Measurements from ENCODE around the gene KLHDC7A. TPM values are rescaled to one million over a fixed set of nuclear protein-coding genes. Genes with fewer than 3 reads are reported as not detected.

The KLHDC7A gene
- total and polyA plus RNA-seq, 10 of the 15 experiments (the other 5 are each of a cell fraction or from before 2014, with no cell fraction given): not detected

DNA sequence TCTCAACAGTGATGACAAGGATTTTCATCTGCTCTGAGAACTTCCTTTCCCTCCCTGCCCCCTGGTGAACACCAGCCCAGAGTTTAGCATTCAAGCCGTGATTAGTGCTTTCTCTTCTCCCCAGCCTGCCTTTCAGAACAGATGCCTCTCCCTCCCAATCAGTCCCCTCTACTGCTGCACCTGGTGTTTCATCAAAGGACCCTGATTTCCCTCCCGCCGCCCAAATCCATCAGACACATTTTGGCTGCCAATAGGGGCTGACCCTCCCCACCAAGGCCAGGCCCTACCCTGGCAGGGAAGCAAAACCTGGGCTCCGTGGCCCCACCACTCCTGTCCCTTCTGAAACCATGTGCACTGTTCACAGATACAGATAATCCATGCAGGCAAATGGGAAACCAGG, 34.0 kb upstream of the KLHDC7A start:
- no TSS peak for BruUV-seq (replicated peaks)
- Histone ChIP-seq H3K36me3 (ENCODE audit: control insufficient read depth in 2 of 2, insufficient read depth in 2 of 2, low read length in 1 of 2) (no peaks in the 10 kb centered on the region), H2AFZ (ENCODE audit: control insufficient read depth, low read depth, low read length) (no peak overlapping the region), H3K79me2 (ENCODE audit: control insufficient read depth, insufficient read depth, low read length) (no peaks in the 10 kb centered on the region), H3K27ac (ENCODE audit: control insufficient read depth, insufficient read depth) (no peak overlapping the region), H3K4me2 (ENCODE audit: control insufficient read depth, insufficient read depth) (no peak overlapping the region), H3K4me1 (ENCODE audit: control insufficient read depth, insufficient read depth, low read length) (no peaks in the 10 kb centered on the region), H3K9ac (ENCODE audit: control insufficient read depth, insufficient read depth, low read length) (no peak overlapping the region), H3K9me3 (replicated peaks; ENCODE audit: control insufficient read depth, insufficient read depth, low read length) (no peaks in the 10 kb centered on the region), H4K20me1 (ENCODE audit: control insufficient read depth, insufficient read depth) (no peaks in the 10 kb centered on the region), H3K27me3 (replicated peaks in 1 of 2; ENCODE audit: control insufficient read depth in 2 of 2, insufficient read depth in 2 of 2, low read length in 1 of 2) (no peaks in the 10 kb centered on the region), H3K4me3 (no peak overlapping the region)
- intact Hi-C loops (cut with micrococcal nuclease; ENCODE audit: unreplicated experiment): no loop called here
- ATAC-seq: no peak
- POLR2A ChIA-PET: no interaction called here
- no peak for DNase-seq (ENCODE audit: low read depth, low spot score)
- CTCF ChIA-PET: no interaction called here
- SMC1A ChIA-PET (ENCODE audit: uncharacterized antibody, unreplicated experiment): no interaction called here
- RAD21 ChIA-PET (ENCODE audit: unreplicated experiment): no interaction called here
- in situ Hi-C loops (cut with MboI): no loop called here
- 34% methylated on average over 4 of the region's 4 CpGs for WGBS (ENCODE audit: insufficient coverage, insufficient replicate concordance, low lambda C conversion rate, missing lambda C conversion rate)
- FAIRE-seq: no peak
- TF ChIP-seq ASH2L (IDR thresholded peaks at IDR 0.05; ENCODE audit: borderline replicate concordance, low read depth) (no peak), BHLHE40 (IDR thresholded peaks at IDR 0.05; ENCODE audit: borderline replicate concordance in 1 of 2, low read depth in 2 of 2, low read length in 1 of 2) (no peak), MEF2B (IDR thresholded peaks at IDR 0.05; ENCODE audit: partially characterized antibody, poor library complexity, severe bottlenecking) (no peak), POU2F2 (IDR thresholded peaks at IDR 0.05; ENCODE audit: borderline replicate concordance, low read depth, low read length) (no peak), MEF2A (IDR thresholded peaks at IDR 0.05; ENCODE audit: insufficient read depth, low read depth, low read length) (no peak), ZNF622 (IDR thresholded peaks at IDR 0.05) (no peak), ESRRA (IDR thresholded peaks at IDR 0.05; ENCODE audit: low read length) (no peak), NFYA (IDR thresholded peaks at IDR 0.05; ENCODE audit: borderline replicate concordance, low read depth, low read length) (no peak), BCL11A (IDR thresholded peaks at IDR 0.05; ENCODE audit: low read depth, low read length) (no peak), EED (IDR thresholded peaks at IDR 0.05; ENCODE audit: low read depth) (no peak), ZNF24 (IDR thresholded peaks at IDR 0.05) (no peak)
- TF ChIP-seq, protein P1, sequence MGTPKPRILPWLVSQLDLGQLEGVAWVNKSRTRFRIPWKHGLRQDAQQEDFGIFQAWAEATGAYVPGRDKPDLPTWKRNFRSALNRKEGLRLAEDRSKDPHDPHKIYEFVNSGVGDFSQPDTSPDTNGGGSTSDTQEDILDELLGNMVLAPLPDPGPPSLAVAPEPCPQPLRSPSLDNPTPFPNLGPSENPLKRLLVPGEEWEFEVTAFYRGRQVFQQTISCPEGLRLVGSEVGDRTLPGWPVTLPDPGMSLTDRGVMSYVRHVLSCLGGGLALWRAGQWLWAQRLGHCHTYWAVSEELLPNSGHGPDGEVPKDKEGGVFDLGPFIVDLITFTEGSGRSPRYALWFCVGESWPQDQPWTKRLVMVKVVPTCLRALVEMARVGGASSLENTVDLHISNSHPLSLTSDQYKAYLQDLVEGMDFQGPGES (IDR thresholded peaks at IDR 0.05): no peak
- TF ChIP-seq, protein P2, sequence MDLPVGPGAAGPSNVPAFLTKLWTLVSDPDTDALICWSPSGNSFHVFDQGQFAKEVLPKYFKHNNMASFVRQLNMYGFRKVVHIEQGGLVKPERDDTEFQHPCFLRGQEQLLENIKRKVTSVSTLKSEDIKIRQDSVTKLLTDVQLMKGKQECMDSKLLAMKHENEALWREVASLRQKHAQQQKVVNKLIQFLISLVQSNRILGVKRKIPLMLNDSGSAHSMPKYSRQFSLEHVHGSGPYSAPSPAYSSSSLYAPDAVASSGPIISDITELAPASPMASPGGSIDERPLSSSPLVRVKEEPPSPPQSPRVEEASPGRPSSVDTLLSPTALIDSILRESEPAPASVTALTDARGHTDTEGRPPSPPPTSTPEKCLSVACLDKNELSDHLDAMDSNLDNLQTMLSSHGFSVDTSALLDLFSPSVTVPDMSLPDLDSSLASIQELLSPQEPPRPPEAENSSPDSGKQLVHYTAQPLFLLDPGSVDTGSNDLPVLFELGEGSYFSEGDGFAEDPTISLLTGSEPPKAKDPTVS (IDR thresholded peaks at IDR 0.05; ENCODE audit: low read depth, low read length): no peak
- TF ChIP-seq, protein P3, sequence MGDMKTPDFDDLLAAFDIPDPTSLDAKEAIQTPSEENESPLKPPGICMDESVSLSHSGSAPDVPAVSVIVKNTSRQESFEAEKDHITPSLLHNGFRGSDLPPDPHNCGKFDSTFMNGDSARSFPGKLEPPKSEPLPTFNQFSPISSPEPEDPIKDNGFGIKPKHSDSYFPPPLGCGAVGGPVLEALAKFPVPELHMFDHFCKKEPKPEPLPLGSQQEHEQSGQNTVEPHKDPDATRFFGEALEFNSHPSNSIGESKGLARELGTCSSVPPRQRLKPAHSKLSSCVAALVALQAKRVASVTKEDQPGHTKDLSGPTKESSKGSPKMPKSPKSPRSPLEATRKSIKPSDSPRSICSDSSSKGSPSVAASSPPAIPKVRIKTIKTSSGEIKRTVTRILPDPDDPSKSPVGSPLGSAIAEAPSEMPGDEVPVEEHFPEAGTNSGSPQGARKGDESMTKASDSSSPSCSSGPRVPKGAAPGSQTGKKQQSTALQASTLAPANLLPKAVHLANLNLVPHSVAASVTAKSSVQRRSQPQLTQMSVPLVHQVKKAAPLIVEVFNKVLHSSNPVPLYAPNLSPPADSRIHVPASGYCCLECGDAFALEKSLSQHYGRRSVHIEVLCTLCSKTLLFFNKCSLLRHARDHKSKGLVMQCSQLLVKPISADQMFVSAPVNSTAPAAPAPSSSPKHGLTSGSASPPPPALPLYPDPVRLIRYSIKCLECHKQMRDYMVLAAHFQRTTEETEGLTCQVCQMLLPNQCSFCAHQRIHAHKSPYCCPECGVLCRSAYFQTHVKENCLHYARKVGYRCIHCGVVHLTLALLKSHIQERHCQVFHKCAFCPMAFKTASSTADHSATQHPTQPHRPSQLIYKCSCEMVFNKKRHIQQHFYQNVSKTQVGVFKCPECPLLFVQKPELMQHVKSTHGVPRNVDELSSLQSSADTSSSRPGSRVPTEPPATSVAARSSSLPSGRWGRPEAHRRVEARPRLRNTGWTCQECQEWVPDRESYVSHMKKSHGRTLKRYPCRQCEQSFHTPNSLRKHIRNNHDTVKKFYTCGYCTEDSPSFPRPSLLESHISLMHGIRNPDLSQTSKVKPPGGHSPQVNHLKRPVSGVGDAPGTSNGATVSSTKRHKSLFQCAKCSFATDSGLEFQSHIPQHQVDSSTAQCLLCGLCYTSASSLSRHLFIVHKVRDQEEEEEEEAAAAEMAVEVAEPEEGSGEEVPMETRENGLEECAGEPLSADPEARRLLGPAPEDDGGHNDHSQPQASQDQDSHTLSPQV (IDR thresholded peaks at IDR 0.05): no peak
- TF ChIP-seq, protein P4, sequence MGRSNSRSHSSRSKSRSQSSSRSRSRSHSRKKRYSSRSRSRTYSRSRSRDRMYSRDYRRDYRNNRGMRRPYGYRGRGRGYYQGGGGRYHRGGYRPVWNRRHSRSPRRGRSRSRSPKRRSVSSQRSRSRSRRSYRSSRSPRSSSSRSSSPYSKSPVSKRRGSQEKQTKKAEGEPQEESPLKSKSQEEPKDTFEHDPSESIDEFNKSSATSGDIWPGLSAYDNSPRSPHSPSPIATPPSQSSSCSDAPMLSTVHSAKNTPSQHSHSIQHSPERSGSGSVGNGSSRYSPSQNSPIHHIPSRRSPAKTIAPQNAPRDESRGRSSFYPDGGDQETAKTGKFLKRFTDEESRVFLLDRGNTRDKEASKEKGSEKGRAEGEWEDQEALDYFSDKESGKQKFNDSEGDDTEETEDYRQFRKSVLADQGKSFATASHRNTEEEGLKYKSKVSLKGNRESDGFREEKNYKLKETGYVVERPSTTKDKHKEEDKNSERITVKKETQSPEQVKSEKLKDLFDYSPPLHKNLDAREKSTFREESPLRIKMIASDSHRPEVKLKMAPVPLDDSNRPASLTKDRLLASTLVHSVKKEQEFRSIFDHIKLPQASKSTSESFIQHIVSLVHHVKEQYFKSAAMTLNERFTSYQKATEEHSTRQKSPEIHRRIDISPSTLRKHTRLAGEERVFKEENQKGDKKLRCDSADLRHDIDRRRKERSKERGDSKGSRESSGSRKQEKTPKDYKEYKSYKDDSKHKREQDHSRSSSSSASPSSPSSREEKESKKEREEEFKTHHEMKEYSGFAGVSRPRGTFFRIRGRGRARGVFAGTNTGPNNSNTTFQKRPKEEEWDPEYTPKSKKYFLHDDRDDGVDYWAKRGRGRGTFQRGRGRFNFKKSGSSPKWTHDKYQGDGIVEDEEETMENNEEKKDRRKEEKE (IDR thresholded peaks at IDR 0.05): no peak

Data from GM12878 (cell line).